CD4-positive, alpha-beta T cell (primary cell): Measurements from ENCODE around the gene EPM2AIP1. TPM values are rescaled to one million over a fixed set of nuclear protein-coding genes. Genes with fewer than 3 reads are reported as not detected.
"Not testable (repeated sequence)": the region's sequence is repeated elsewhere in the genome, so short reads cannot be mapped to it uniquely, and the experiment has no call there.

Experiments used
- ATAC-seq: fragments of 200-7000 bp; cut with Tn5 transposase; one replicate; pipeline ENCODE4 v1.10.0; 2022; ENCODE audit warnings: mild to moderate bottlenecking; ENCODE audit not compliant: poor library complexity
- CTCF ChIA-PET: fragments of 350-600 bp; sonication (Branson Sonifier 250); formaldehyde crosslinking; loops from one replicate; lab custom pipeline; 2021; ENCODE audit warnings: antibody characterized with exemption, inconsistent platforms; lab: Charles Lee
- POLR2A ChIA-PET: fragments of 350-600 bp; sonication (Branson Sonifier 250); formaldehyde crosslinking; loops from one replicate; lab custom pipeline; 2021; ENCODE audit warnings: antibody characterized with exemption, inconsistent platforms; lab: Charles Lee
- DNase-seq, 14 experiments: peaks; one replicate each; pipeline ENCODE4 v3.0.0-alpha.2; 2013 to 2020; ENCODE audit warnings: mixed read lengths in 2 of 14
- H3K27ac ChIP-seq, 2 donors: one replicate each; pipeline versions ENCODE4 v1.5.1 to v1.7.0; 2013; ENCODE audit warnings: low read length in 2 of 2, low read depth in 1 of 2, mild to moderate bottlenecking in 1 of 2
- H3K27me3 ChIP-seq, 2 experiments: 1 replicate in 1 of 2; 2 replicates in 1 of 2; pipeline versions ENCODE4 v1.6.1 to v1.7.0; 2013; ENCODE audit warnings: low read length in 2 of 2, control low read depth in 1 of 2, mild to moderate bottlenecking in 1 of 2, moderate library complexity in 1 of 2; ENCODE audit not compliant: insufficient read depth in 2 of 2, control insufficient read depth in 1 of 2
- H3K36me3 ChIP-seq: one replicate; pipeline ENCODE4 v1.6.1; 2013; ENCODE audit warnings: low read length, control low read depth; ENCODE audit not compliant: insufficient read depth
- H3K4me1 ChIP-seq: one replicate; pipeline ENCODE4 v1.6.1; 2013; ENCODE audit warnings: low read length, control low read depth; ENCODE audit not compliant: insufficient read depth
- H3K4me3 ChIP-seq: one replicate; pipeline ENCODE4 v1.5.1; 2013; ENCODE audit warnings: mild to moderate bottlenecking, low read length, moderate library complexity
- H3K9me3 ChIP-seq, 2 experiments: 1 replicate in 1 of 2; 2 replicates in 1 of 2; pipeline versions ENCODE4 v1.6.1 to v1.7.0; 2013; ENCODE audit warnings: low read length in 2 of 2, mild to moderate bottlenecking in 2 of 2, control low read depth in 1 of 2, moderate library complexity in 1 of 2; ENCODE audit not compliant: control insufficient read depth in 1 of 2, insufficient read depth in 1 of 2
- H3K27ac Mint-ChIP-seq: one replicate; pipeline ENCODE4 v1.8.0; 2020; ENCODE audit warnings: mixed read lengths
- H3K27me3 Mint-ChIP-seq: one replicate; pipeline ENCODE4 v1.8.0; 2021; ENCODE audit warnings: mixed read lengths
- H3K36me3 Mint-ChIP-seq: one replicate; pipeline ENCODE4 v1.8.0; 2021; ENCODE audit warnings: low read depth, mixed read lengths
- H3K4me1 Mint-ChIP-seq: one replicate; pipeline ENCODE4 v1.8.0; 2021; ENCODE audit warnings: low read depth, mixed read lengths
- H3K4me3 Mint-ChIP-seq: one replicate; pipeline ENCODE4 v1.8.0; 2020; ENCODE audit warnings: mild to moderate bottlenecking, mixed read lengths
- H3K9me3 Mint-ChIP-seq: one replicate; pipeline ENCODE4 v1.8.0; 2020; ENCODE audit warnings: mixed read lengths
- CTCF ChIP-seq: fragments of 200-600 bp; IDR thresholded peaks from one replicate; pipeline ENCODE4 v1.8.0; 2022; ENCODE audit warnings: antibody characterized with exemption, mild to moderate bottlenecking
- intact Hi-C, 2 experiments: fragments of 100-400 bp; cut with DNase I in 1 of 2; cut with micrococcal nuclease in 1 of 2; formaldehyde crosslinking; loops; one replicate each; pipeline versions ENCODE4 v1.15.1 to v1.9.0; 2023 to 2025; cut with DNase I, micrococcal nuclease
- total RNA-seq, 174 experiments: library from RNA in 2 of 174; stranded (reverse) in 2 of 174; gene quantifications; one replicate each; pipeline ENCODE4 v1.2.3 and lab custom pipeline; 2021 to 2026

EPM2AIP1 gene
- total RNA-seq, 2 experiments from 2014 or later = 27.7 to 29.5 TPM

DNA sequence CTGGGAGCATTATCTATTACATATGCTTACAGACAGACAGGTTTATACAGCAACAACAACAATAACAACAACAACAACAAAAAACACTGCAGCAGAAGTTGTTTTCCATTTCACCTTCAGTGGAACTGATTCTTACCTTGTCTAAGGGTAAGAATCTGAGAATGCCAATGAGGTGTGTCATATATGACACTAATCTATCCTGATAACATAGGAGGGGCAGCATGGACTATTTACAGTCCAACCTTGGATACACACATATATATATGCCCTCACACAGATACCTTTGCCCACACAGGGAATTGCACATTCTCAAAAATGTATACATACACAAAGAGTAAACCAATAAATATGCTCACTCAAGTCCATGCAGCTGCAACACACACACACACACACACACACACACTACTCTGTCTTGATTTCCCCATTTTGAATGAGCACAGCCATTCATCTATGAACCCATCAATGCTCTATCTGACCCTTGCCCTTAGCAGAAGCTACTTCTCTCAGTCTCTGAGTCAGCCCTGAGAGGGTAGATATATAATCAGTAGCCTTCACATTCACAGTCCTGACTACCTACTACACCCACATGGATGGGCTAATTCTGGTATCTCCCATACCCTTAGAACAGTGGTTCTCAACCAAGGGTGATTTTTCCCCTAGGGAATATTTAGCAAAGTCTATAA, 38.3 kb downstream of the EPM2AIP1 start:
- no peaks in the 10 kb centered on the region for H3K9me3 Mint-ChIP-seq
- ATAC-seq (no peak), DNase-seq (peak in 1 of 14 experiments; percentile 23)
- Histone ChIP-seq H3K27me3 (no peaks in the 10 kb centered on the region), H3K4me1 (peaks cover 5% of the 10 kb centered on the region), H3K36me3 (no peaks in the 10 kb centered on the region), H3K4me3 (no peak overlapping the region), H3K9me3 (no peaks in the 10 kb centered on the region), H3K27ac (no peak overlapping the region)
- CTCF ChIA-PET = interaction anchor here (3.6 kb wide), 1 partner anchor 86 kb away, joined by 10 read pairs; no protein-coding TSS in a partner anchor
- peaks cover 5% of the 10 kb centered on the region for H3K4me1 Mint-ChIP-seq
- no peaks in the 10 kb centered on the region for H3K27me3 Mint-ChIP-seq
- TF ChIP-seq CTCF = no peak
- intact Hi-C loops = loop anchor here (5.0 kb wide), 2 partner anchors 52 to 62 kb away; no protein-coding TSS in a partner anchor
- H3K27ac Mint-ChIP-seq = no peak overlapping the region
- POLR2A ChIA-PET = no interaction called here
- no peak overlapping the region for H3K4me3 Mint-ChIP-seq
- H3K36me3 Mint-ChIP-seq = no peaks in the 10 kb centered on the region

- H3K4me1 Mint-ChIP-seq, H3K27ac Mint-ChIP-seq: not testable (repeated sequence)
- peak overlapping the region; percentile 77 for H3K4me3 Mint-ChIP-seq
These were observed 45.1 kb downstream of the EPM2AIP1 start for GRCh38 chr3:36947814-36948213.

DNA sequence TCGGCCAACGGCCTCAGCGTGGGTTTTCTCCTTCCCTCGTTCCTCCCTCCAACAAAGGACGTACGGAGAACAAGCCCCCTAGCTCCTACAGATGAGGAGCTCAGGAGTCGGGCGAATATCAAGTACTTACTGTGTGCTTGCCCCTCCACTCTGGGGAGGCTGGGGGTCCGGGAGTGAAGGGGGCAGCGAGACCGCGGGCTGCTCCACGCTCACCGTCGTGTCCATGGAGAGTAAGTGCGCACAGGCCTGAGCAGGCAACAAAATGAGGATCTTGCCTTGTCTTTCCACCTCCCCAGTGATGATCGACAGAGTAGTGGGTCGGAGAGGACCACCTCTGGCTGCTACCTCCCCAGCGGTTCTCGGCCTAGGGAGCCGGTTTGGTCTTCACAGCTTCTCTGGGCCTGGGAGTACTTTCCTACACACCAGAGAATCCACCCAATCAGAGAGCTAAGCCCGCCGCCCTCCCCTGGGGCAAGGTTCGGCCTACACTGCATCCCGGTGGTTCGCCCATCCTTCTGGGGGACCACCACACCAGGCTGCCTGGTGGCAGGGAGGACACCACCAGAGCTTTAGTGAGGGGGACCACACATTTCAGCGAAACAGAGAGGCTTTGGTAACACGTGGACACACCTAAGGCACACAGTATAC, 47.5 kb downstream of the EPM2AIP1 start:
- ATAC-seq (no peak), DNase-seq (peak in 1 of 14 experiments; percentile 6)
- H3K27me3 Mint-ChIP-seq = no peaks in the 10 kb centered on the region
- peak overlapping the region; percentile 85 for H3K27ac Mint-ChIP-seq
- intact Hi-C loops = loop anchor here (1.0 to 2.0 kb wide), 3 partner anchors 13 to 45 kb away; no protein-coding TSS in a partner anchor
- H3K27me3 ChIP-seq = no peaks in the 10 kb centered on the region
- H3K9me3 ChIP-seq = peaks cover 0 to 11% of the 10 kb centered on the region in 2 experiments
- H3K36me3 ChIP-seq = no peaks in the 10 kb centered on the region
- H3K9me3 Mint-ChIP-seq = peaks cover 6% of the 10 kb centered on the region
- H3K4me1 ChIP-seq = peaks cover 22% of the 10 kb centered on the region
- peak overlapping the region; percentile 79 for H3K4me3 ChIP-seq
- H3K4me1 Mint-ChIP-seq = peaks cover 21% of the 10 kb centered on the region
- TF ChIP-seq CTCF = no peak
- CTCF ChIA-PET = interaction anchor here (1.4 to 3.5 kb wide), 3 partner anchors 13 to 77 kb away, joined by 6 to 19 read pairs (median 8); no protein-coding TSS in a partner anchor
- no peak overlapping the region for H3K27ac ChIP-seq
- POLR2A ChIA-PET = interaction anchor here (0.7 to 3.3 kb wide), 12 partner anchors 11 to 77 kb away, joined by 3 to 67 read pairs (median 7); partner anchors contain the start of genes EPM2AIP1 and MLH1
- H3K36me3 Mint-ChIP-seq = no peaks in the 10 kb centered on the region
- peak overlapping the region; percentile 95 for H3K4me3 Mint-ChIP-seq

More at GRCh38 chr3:36947814-36948213, 45.1 kb downstream of the EPM2AIP1 start:
- DNase-seq, H3K27me3 Mint-ChIP-seq, H3K36me3 Mint-ChIP-seq, ATAC-seq, intact Hi-C loops, H3K4me3 ChIP-seq, CTCF ChIA-PET, H3K27me3 ChIP-seq, H3K27ac ChIP-seq, H3K9me3 Mint-ChIP-seq, H3K36me3 ChIP-seq: not testable (repeated sequence)
- POLR2A ChIA-PET = interaction anchor here (1.3 kb wide), 1 partner anchor 40 kb away, joined by 3 read pairs; no protein-coding TSS in a partner anchor
- H3K9me3 ChIP-seq = peaks cover 0 to 11% of the 10 kb centered on the region in 2 experiments
- H3K4me1 ChIP-seq = peaks cover 18% of the 10 kb centered on the region
